WTC11 (cell line): ENCODE results near the gene UNC13C. TPM values are rescaled to one million over a fixed set of nuclear protein-coding genes. Genes with fewer than 3 reads are reported as not detected.

Experiments used
- ATAC-seq: fragments of 200-7000 bp; cut with Tn5 transposase; 2 replicates; pipeline ENCODE4 v1.10.0; 2021; ENCODE audit warnings: mild to moderate bottlenecking, moderate library complexity
- CTCF ChIA-PET: fragments of 300-600 bp; sonication (Branson Sonifier 250); formaldehyde crosslinking; loops from one replicate; lab custom pipeline; 2021; ENCODE audit warnings: antibody characterized with exemption; lab: Charles Lee
- POLR2A ChIA-PET: fragments of 350-600 bp; sonication (Branson Sonifier 250); formaldehyde crosslinking; loops from one replicate; lab custom pipeline; 2021; ENCODE audit warnings: antibody characterized with exemption; lab: Charles Lee
- DNase-seq: peaks from one replicate; pipeline ENCODE4 v3.0.0; 2021; ENCODE audit warnings: low spot score
- H3K27ac Mint-ChIP-seq: 2 replicates; pipeline ENCODE4 v1.8.0; 2021; ENCODE audit warnings: mixed read lengths
- H3K27me3 Mint-ChIP-seq: 2 replicates; pipeline ENCODE4 v1.8.0; 2021; ENCODE audit warnings: low read depth, mild to moderate bottlenecking, moderate library complexity, mixed read lengths
- H3K36me3 Mint-ChIP-seq: 2 replicates; pipeline ENCODE4 v1.8.0; 2021; ENCODE audit warnings: mixed read lengths
- H3K4me1 Mint-ChIP-seq: 2 replicates; pipeline ENCODE4 v1.8.0; 2022; ENCODE audit warnings: mixed read lengths
- H3K4me3 Mint-ChIP-seq: 2 replicates; pipeline ENCODE4 v1.8.0; 2021; ENCODE audit warnings: mild to moderate bottlenecking, moderate library complexity, mixed read lengths
- H3K9me3 Mint-ChIP-seq: 2 replicates; pipeline ENCODE4 v1.8.0; 2021; ENCODE audit warnings: mixed read lengths
- ATF2 ChIP-seq: sonication (generic); formaldehyde crosslinking; IDR thresholded peaks from 2 replicates; pipeline ENCODE4 v1.8.1; 2022; ENCODE audit warnings: low read depth, missing genetic modification reagents, borderline replicate concordance
- ATF3 ChIP-seq: sonication (generic); formaldehyde crosslinking; conservative IDR thresholded peaks from 2 replicates; pipeline ENCODE4 v1.8.1; 2022; ENCODE audit warnings: mild to moderate bottlenecking, missing genetic modification reagents
- E2F1 ChIP-seq: sonication (generic); formaldehyde crosslinking; IDR thresholded peaks from 2 replicates; pipeline ENCODE4 v1.8.0; 2022; ENCODE audit warnings: mild to moderate bottlenecking, missing genetic modification reagents
- ERG ChIP-seq: fragments of 250-450 bp; sonication (Bioruptor Pico); IDR thresholded peaks from 2 replicates; pipeline ENCODE4 v1.8.0; 2021; ENCODE audit warnings: mild to moderate bottlenecking
- MAX ChIP-seq: sonication (generic); formaldehyde crosslinking; IDR thresholded peaks from 2 replicates; pipeline ENCODE4 v1.8.0; 2022; ENCODE audit warnings: mild to moderate bottlenecking, missing genetic modification reagents
- NFATC4 ChIP-seq: fragments of 250-450 bp; sonication (Bioruptor Pico); IDR thresholded peaks from 2 replicates; pipeline ENCODE4 v1.9.0; 2021; ENCODE audit warnings: mild to moderate bottlenecking
- NFYB ChIP-seq: sonication (generic); formaldehyde crosslinking; conservative IDR thresholded peaks from 2 replicates; pipeline ENCODE4 v1.8.0; 2022; ENCODE audit warnings: low read depth, missing genetic modification reagents
- NR3C1 ChIP-seq: sonication (generic); formaldehyde crosslinking; conservative IDR thresholded peaks from 2 replicates; pipeline ENCODE4 v1.8.1; 2023; ENCODE audit warnings: low read depth, mild to moderate bottlenecking, missing genetic modification reagents
- PRDM15 ChIP-seq: sonication (generic); formaldehyde crosslinking; IDR thresholded peaks from 2 replicates; pipeline ENCODE4 v1.8.0; 2022; ENCODE audit warnings: missing genetic modification reagents
- PREB ChIP-seq: sonication (generic); formaldehyde crosslinking; IDR thresholded peaks from 2 replicates; pipeline ENCODE4 v1.8.1; 2022; ENCODE audit warnings: mild to moderate bottlenecking, missing genetic modification reagents, moderate library complexity, borderline replicate concordance
- ZMAT4 ChIP-seq: fragments of 250-450 bp; sonication (Bioruptor Pico); IDR thresholded peaks from 2 replicates; pipeline ENCODE4 v1.9.0; 2021; ENCODE audit warnings: mild to moderate bottlenecking
- ZNF532 ChIP-seq: fragments of 250-450 bp; sonication (Bioruptor Pico); IDR thresholded peaks from 2 replicates; pipeline ENCODE4 v1.9.0; 2021; ENCODE audit warnings: mild to moderate bottlenecking, borderline replicate concordance
- total RNA-seq: library from RNA; stranded (reverse); gene quantifications from 3 replicates; pipeline ENCODE4 v1.2.3, GENCODE V29; 2021

Gene UNC13C
- total RNA-seq, 1 experiment from 2014 or later: 0.07 TPM

GRCh38 chr15:54089776-54090175 lies 111.5 kb downstream of the UNC13C start (continued):
- TF ChIP-seq PREB: no peak
- TF ChIP-seq ZNF532: no peak
- TF ChIP-seq ZMAT4: no peak
- TF ChIP-seq ATF3 (CRISPR knock-in tag): no peak
- no peak for TF ChIP-seq ATF2 (CRISPR knock-in tag)
- TF ChIP-seq NFATC4 (CRISPR knock-in tag): no peak
- TF ChIP-seq PRDM15 (CRISPR knock-in tag): no peak

- no peaks in the 10 kb centered on the region for H3K27me3 Mint-ChIP-seq
- H3K4me3 Mint-ChIP-seq: no peak overlapping the region
- H3K9me3 Mint-ChIP-seq: no peaks in the 10 kb centered on the region
- ATAC-seq: no peak
- DNase-seq: no peak
- ChIA-PET CTCF (no interaction called here), POLR2A (no interaction called here)
- no peaks in the 10 kb centered on the region for H3K36me3 Mint-ChIP-seq
- TF ChIP-seq E2F1 (CRISPR knock-in tag): no peak
- no peak for TF ChIP-seq ERG (CRISPR knock-in tag)
- TF ChIP-seq NR3C1 (CRISPR knock-in tag): no peak
- TF ChIP-seq MAX (CRISPR knock-in tag): no peak
- no peak for TF ChIP-seq NFYB
- no peak overlapping the region for H3K27ac Mint-ChIP-seq
- H3K4me1 Mint-ChIP-seq: no peaks in the 10 kb centered on the region
Observed at GRCh38 chr15:54091651-54092050, 113.4 kb downstream of the UNC13C start.
